Adrenal gland (tissue), 5 donors: ENCODE data around the gene RAB38.

Experiments used
- CTCF ChIP-seq, 6 experiments: fragments of 450-650 bp in 4 of 6; fragments of 200-600 bp in 2 of 6; sonication (generic) in 1 of 6; IDR thresholded peaks; 1 replicate in 5 of 6; 2 replicates in 1 of 6; pipeline versions ENCODE4 v1.5.1 to v1.8.0; 2016 to 2021; ENCODE audit warnings: antibody characterized with exemption in 6 of 6, mild to moderate bottlenecking in 2 of 6, moderate library complexity in 1 of 6
- POLR2A ChIP-seq, 2 donors: fragments of 450-650 bp; IDR thresholded peaks; one replicate each; pipeline ENCODE4 v1.6.1; 2017; ENCODE audit warnings: antibody characterized with exemption in 2 of 2, mild to moderate bottlenecking in 2 of 2, moderate library complexity in 1 of 2
- donor health status: DM: no; HTN: no; CAD: no.

DNA sequence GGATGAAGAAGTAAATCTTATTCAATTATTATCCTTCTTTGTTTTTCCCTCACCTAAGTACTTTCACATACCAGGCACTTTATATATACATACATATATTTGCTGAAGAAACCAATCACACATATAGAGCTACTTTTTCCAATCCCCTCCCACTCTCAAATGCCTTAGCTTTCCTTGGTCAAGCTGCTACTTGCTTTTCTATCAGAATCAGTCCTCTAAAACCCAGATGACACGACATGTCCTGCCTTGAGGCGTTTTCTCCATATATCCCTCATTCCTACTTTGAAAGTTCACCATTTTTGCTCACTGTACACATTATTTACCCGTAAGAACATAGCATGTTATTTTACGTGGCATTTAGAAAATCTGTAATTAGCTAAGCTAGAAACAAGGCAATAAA, 5.4 kb downstream of the RAB38 start:
- TF ChIP-seq CTCF (IDR thresholded peaks at IDR 0.05) (no peak), POLR2A (IDR thresholded peaks at IDR 0.05) (no peak)
